Activated CD4-positive, CD25-positive, alpha-beta regulatory T cell treated with anti-CD3 and anti-CD28 coated beads, Interleukin-2, amount 50 U/mL, for 72 hours (primary cell): ENCODE results near the gene DNAH7.
"Not testable (repeated sequence)": the region's sequence is repeated elsewhere in the genome, so short reads cannot be mapped to it uniquely, and the experiment has no call there.

Experiments
- DNase-seq: peaks from one replicate; pipeline ENCODE4 v3.0.0; 2021

The DNAH7 gene

GRCh38 chr2:195709901-195710806 lies 358.5 kb downstream of the DNAH7 start:
- no peak for DNase-seq

- no peak for DNase-seq
These were observed 362.3 kb downstream of the DNAH7 start for GRCh38 chr2:195706161-195706900.

GRCh38 chr2:195700480-195700879 lies 368.2 kb downstream of the DNAH7 start:
- DNase-seq, result no peak

GRCh38 chr2:195697681-195698220 lies 370.9 kb downstream of the DNAH7 start:
- no peak for DNase-seq

GRCh38 chr2:195696012-195696411 lies 372.6 kb downstream of the DNAH7 start:
- no peak for DNase-seq

GRCh38 chr2:195695002-195695631 lies 373.5 kb downstream of the DNAH7 start:
- DNase-seq, result no peak

- no peak for DNase-seq
These were observed 374.1 kb downstream of the DNAH7 start for GRCh38 chr2:195694553-195694952.

GRCh38 chr2:195692531-195692930 lies 376.1 kb downstream of the DNAH7 start:
- not testable (repeated sequence) for DNase-seq
